ENCODE measurements around the gene DOCK11.

The DOCK11 gene

GRCh38 chrX:118502161-118502789, 6.7 kb downstream of the DOCK11 start:
- DNase-seq, result no peak

- no peak for DNase-seq
Measured at GRCh38 chrX:118503260-118504041, 7.8 kb downstream of the DOCK11 start.

- no peak for DNase-seq
Measured at GRCh38 chrX:118504581-118504980, 9.0 kb downstream of the DOCK11 start.

DNA sequence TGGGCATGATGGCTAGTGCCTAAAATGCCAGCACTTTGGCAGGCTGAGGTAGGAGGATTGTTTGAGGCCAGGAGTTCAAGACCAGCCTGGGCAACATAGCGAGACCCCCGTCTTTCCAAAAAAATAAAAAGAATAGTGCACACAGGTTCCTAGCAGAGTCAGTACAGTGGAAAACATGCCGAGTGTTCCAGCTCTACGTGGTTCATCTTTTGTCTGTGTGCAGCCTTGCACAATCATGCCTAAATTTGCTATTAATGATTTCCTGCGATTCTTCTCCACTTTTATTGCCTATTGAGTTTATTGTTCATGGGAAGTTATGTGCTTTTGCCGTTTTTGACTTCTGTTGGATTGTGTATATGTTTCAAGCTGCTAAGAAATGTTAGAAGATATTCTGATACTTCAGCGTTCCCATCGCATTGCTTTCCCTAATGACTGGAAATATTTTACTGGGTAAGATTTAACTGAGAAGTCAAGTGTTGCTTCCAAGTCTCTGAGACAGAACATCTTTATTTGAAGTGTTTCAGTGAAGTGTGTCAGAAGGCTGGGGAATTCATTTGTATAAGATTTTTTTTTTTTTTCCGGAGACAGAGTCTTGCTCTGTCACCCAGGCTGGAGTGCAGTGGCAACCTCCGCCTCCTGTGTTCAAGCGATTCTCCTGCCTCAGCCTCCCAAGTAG, 11.3 kb downstream of the DOCK11 start:
- DNase-seq, result no peak

DNA sequence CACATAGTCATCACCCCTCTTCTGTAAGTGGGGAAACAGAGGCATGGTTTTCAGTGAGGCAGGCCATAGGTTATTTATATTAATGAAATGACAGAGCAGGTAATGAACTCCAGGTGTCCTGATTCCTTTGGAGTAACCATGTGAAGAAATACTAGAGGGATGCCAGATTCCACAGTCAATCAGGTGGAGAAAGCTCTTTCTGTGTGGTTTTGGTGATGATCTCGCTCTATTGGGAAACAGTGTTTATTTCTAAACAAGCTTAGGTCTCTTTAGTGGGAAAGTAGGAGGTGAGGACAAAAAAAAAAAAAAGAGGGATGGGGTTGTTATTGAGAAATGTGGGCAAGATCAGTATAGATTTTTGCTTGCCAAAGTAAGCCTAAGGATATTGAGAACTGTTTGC, 12.2 kb downstream of the DOCK11 start:
- DNase-seq, result no peak

DNA sequence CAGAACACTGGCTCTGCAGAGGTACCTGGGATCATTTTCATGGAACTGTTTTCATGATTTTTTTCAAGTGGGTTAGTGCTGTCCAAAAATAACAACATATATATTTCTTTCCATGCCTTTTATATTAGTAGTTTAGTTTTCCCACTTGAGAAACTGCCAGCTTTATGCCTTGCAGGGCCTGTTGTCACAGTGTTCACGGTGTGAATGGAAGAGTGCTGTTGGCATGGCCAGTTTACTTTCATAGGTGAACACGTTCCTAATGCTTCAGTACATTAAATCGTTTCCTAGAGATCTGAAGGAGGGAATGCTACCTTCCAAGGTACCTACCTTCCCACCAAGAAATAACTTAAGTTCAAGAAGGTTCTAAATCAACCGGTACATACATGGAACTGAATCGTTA, 12.6 kb downstream of the DOCK11 start:
- DNase-seq, result no peak

- no peak for DNase-seq
Measured at GRCh38 chrX:118508635-118509034, 13.0 kb downstream of the DOCK11 start.

DNA sequence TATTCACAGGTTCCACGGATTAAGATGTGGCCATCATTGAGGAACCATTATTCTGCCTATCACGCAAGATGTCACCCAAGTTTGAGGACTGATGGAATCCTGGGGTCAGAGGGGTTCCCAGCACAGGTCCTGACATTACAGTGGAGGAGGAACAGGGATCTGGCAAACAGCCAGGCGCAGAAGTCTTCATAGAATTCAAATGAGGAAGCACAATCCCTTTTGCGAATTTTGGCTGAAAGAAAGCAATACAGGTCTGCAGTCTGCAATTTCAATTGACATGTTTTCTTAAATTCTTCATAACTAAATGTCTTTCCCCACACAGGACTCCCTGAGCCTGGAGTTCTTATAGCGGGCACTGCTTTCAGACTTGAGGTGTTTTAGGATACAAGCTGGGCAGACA, 14.5 kb downstream of the DOCK11 start:
- no peak for DNase-seq

GRCh38 chrX:118513120-118513898, 17.7 kb downstream of the DOCK11 start:
- DNase-seq, result no peak

DNA sequence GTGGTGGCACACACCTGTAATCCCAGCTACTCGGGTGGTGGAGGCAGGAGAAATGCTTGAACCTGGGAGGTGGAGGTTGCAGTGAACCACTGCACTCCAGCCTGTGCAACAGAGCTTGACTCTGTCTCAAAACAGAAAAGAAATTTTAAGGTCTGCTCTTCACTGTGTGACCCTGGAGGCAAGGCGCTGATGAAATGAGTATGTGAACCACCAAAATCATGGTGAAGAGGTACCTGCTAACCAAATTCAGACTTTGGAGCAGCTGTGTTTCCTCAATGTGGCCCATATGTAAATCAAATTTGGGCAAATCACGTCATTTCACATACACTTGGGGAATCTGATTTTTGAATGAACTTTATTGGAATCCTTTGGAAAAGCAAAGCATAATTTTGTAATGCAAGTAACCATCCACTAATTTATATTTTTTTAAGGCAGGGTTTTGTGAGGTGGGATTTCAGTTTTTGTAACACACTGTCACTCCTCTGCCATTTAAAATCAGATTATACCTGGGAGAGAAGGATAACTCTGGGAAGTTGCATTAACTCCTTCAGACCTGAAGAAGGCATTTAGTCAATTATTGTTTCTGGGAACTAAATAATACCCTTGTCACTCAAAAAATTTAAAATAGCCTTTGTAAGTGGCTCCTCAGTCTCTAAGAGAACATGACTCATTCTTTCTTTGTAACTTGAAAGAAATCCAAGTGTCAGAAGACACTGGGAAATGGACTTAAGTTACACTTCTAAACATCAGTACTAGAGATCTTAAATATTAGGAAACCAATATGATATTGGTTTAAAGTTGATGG, 24.0 kb downstream of the DOCK11 start:
- no peak for DNase-seq

DNA sequence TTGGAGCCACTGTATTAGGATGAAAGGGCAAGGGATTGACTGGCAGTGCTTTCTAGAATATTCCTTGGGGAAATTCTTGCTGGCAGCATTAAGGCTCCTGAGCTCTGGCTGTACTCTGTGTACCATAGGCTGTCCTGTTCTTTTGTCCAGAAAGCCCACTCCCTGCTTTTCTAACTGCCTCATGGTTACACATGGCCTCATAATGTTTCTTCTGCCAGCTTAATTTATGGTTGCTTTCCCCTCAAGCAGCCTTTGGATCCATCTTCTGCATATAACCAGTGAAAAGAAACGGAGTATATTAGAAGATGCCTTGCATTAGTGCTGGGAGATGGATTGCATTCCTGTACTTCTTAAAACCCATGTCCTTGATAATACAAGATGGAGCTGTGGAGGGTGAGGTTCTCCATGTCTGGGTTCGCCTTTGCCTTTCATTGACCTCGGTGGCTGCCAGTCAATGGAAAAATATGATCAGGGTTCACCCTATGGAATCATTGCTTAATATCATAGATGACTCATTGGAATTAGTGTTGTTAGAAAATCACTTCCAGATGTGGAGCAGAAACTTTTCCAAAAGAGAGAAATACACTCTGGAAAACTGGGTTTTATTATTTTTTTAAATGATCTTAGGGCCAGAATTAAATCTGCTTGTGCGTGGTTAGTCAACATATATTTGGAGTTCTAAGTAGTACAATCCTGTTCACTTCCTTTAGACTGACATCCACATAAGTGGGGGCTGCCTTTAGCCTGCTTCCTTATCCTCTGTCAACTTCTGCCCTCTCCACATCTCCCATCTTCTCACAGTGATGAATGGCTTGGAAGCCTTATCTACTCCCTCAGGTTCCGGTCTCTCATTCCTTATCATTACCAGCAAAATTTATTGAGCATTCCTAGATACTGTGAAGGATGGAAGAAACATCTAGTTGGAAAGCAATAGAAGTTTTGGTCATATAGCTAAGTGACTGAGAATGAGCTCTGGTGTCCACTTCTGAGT, 24.9 kb downstream of the DOCK11 start:
- DNase-seq, result no peak

GRCh38 chrX:118521435-118521834, 25.8 kb downstream of the DOCK11 start:
- DNase-seq, result no peak

DNA sequence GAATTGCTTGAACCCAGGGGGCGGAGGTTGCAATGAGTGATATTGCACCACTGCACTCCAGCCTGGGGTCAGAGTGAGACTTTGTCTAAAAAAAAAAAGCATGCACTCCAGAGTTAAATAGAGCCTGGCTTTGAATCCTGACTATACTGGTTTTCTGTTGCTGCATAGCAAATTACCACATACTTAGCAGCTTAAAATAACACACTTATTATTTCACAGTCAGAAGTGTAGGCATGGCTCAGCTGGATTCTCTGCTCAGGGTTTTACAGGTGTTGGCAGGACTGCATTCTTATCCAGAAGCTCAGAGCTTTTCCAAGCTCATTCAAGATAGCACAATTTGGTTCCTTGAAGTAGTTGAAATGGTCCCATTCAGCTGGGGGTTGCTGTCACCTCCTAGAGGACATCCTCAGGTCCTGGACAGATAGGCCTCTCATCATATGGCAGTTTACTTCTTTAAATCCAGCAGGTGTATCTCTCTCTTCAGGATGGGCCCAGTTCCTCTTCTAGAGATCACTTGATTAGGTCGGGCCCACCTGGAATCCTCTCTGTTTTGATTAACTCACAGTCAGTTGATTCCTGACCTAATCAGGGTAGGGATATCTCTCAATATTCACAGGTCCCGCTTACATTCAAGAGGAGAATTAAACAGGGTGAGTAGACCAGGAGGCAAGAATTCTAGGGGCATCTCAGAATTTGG, 26.8 kb downstream of the DOCK11 start:
- no peak for DNase-seq

DNA sequence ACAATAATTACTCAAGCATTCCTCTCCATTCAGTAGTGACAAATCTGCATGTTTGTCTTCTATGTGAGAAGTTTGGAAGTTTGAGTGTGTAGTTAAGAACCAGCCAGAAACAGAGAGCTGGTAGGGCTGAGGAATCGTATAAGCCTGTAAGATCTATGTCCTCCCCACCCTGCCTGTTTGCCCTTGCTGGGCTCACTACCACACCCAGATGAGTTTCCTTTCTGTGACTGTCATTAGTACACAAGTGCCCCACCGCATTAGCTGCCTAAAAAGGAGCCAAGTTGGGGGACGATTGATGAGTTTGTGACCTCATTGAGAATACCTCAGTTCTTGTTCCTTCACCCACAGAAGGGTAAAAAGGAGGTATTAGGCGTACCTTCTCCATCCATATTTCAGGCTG, 28.3 kb downstream of the DOCK11 start:
- peak; percentile 44 to 69 for DNase-seq

DNA sequence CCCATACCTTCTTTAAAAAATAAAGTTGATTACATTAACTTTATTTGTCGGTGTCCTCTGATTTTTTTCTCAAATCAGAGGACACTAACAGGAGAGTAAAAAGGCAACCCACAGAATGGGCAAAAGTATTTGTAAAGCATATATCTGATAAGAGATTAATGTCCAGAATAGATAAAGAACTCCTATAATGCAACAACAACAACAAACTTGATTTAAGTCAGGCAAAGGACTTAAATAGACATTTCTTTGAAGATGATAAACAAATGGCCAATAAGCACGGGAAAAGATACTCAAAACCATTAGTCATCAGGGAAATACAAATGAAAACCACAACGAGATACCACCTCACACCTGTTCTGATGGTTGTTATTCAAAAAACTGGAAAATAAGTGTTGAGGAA, 28.7 kb downstream of the DOCK11 start:
- no peak for DNase-seq

- DNase-seq, result no peak
Measured at GRCh38 chrX:118525174-118525730, 29.6 kb downstream of the DOCK11 start.

- no peak for DNase-seq
Measured at GRCh38 chrX:118526149-118526548, 30.5 kb downstream of the DOCK11 start.

DNA sequence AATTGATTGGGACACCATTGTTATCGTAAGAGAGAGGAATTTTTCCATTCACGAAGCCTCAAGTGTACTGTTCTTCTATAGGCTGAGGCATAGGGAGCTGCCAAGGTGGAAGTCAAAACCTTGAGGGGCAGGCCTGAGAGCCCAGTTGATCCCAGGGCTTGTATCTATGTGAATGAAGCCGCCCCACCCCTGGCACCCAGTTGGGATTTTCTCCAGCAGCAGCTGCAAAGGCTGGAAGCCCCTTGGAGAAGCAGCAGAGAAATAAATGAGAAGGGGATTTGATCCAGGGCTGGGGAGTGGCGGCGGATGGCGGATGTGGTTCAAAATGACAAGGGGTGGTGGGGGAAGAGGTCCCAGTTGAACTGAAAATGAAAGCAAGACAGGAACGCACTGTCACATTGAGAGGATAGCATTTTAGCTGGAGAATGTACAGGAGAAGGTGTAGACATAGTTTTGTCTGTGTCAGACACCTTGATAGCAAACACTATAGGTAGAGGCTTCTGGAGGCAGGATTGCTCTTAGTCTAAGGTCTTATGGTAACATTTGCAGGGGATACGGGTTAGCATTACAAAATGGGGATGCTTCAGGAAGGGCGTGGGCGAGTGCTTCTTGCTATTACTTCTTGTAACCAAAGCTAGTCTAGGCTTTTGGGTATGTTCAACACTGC, 32.6 kb downstream of the DOCK11 start:
- DNase-seq, result peak; percentile 39 to 65

DNA sequence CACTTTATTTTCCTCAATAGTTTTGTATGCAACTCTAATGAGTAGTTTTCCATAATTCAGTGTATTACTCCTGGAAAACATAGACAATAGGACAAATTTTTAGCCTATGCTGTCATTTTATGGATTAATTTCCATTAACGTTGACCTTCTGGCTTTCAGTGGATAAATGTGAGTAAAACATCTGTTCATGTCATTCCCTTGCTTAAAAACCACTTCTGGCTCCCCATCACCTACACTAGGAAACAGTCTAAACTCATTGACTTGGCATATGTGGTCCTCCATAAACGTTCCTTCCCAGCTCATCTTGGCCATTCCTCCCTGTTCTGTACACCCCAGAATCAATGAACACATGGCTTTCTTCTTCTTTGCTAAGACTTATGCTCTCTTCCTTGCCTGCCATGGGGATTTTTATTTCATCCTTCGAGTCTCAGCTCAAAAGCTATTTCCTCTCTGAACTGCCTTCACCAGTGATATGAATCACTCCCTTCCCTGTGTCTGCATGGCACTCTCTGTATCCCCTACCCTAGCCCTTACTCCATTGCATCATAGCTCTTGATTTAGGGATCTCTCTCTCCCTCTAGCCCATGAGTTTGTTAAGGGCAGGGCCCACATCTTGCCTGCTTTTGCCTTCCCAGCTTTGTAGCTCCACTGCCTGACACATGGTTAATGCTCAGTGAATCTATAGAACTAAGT, 34.8 kb downstream of the DOCK11 start:
- no peak for DNase-seq
